ENCODE data around the gene ANKS1B.

GRCh38 chr12:99870085-99870484, 114.7 kb downstream of the ANKS1B start:
- no peak for TF ChIP-seq RAD21 (IDR thresholded peaks at IDR 0.05; ENCODE audit: low read depth)
- no peak for TF ChIP-seq CTCF (IDR thresholded peaks at IDR 0.05 in 2 of 3, conservative IDR thresholded peaks at IDR 0.05 in 1 of 3; ENCODE audit: borderline replicate concordance in 1 of 3, insufficient read depth in 1 of 3, low read depth in 2 of 3, low read length in 2 of 3)
- no peak for TF ChIP-seq JUND (IDR thresholded peaks at IDR 0.05)
- no peak for TF ChIP-seq YY1 (IDR thresholded peaks at IDR 0.05; ENCODE audit: extremely low read depth, insufficient replicate concordance, low read depth, low read length)
- TF ChIP-seq TCF7L2 (IDR thresholded peaks at IDR 0.05; ENCODE audit: borderline replicate concordance, extremely low read depth, insufficient read depth, insufficient read length): no peak
- no peak for TF ChIP-seq POLR2A (IDR thresholded peaks at IDR 0.05; ENCODE audit: borderline replicate concordance, extremely low read depth, insufficient read depth, insufficient read length)
- TF ChIP-seq ZNF274 (IDR thresholded peaks at IDR 0.05; ENCODE audit: low read depth, low read length): no peak

Measured in HCT116 (cell line).